SU-DHL-6 (cell line): ENCODE results near the gene RFESD.

Source experiments
- EZH2phosphoT487 ChIP-seq: fragments of 200-600 bp; sonication (generic), shearing (Covaris generic); conservative IDR thresholded peaks from 2 replicates; pipeline ENCODE4 v1.6.1; 2018; ENCODE audit warnings: mild to moderate bottlenecking, antibody characterized with exemption, low read length, moderate library complexity, mixed read lengths
- TF ChIP-seq, protein P1 (sequence below): fragments of 200-600 bp; sonication (generic); IDR thresholded peaks from one replicate; pipeline ENCODE4 v1.5.1; 2017; ENCODE audit warnings: antibody characterized with exemption, mild to moderate bottlenecking, low read length, moderate library complexity; ENCODE audit not compliant: insufficient read depth, poor library complexity, severe bottlenecking

DNA sequence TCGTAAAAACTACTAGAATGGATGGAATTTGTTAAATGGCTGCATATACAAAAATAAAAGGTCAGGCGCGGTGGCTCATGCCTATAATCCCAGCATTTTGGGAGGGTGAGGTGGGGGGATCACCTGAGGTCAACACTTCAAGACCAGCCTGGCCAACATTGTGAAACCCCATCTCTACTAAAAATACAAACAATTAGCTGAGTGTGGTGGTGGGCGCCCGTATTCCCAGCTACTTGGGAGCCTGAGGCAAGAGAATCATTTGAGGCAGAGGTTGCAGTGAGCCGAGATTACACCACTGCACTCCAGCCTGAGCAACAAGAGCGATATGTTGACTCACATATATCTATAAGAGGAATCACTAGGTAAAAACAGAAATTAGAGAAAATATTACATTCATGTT lies 36.0 kb upstream of the RFESD start:
- TF ChIP-seq, protein P1, sequence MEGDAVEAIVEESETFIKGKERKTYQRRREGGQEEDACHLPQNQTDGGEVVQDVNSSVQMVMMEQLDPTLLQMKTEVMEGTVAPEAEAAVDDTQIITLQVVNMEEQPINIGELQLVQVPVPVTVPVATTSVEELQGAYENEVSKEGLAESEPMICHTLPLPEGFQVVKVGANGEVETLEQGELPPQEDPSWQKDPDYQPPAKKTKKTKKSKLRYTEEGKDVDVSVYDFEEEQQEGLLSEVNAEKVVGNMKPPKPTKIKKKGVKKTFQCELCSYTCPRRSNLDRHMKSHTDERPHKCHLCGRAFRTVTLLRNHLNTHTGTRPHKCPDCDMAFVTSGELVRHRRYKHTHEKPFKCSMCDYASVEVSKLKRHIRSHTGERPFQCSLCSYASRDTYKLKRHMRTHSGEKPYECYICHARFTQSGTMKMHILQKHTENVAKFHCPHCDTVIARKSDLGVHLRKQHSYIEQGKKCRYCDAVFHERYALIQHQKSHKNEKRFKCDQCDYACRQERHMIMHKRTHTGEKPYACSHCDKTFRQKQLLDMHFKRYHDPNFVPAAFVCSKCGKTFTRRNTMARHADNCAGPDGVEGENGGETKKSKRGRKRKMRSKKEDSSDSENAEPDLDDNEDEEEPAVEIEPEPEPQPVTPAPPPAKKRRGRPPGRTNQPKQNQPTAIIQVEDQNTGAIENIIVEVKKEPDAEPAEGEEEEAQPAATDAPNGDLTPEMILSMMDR, result no peak
- no peak for TF ChIP-seq EZH2phosphoT487
